GM21447 (cell line): ENCODE measurements around the gene DNASE1.
"Not testable (repeated sequence)": the region's sequence is repeated elsewhere in the genome, so short reads cannot be mapped to it uniquely, and the experiment has no call there.

Experiments
- ATAC-seq: cut with Tn5 transposase; IDR thresholded peaks from one replicate; pipeline ENCODE4 v1.9.1; 2021; ENCODE audit not compliant: unreplicated experiment

Gene DNASE1

DNA sequence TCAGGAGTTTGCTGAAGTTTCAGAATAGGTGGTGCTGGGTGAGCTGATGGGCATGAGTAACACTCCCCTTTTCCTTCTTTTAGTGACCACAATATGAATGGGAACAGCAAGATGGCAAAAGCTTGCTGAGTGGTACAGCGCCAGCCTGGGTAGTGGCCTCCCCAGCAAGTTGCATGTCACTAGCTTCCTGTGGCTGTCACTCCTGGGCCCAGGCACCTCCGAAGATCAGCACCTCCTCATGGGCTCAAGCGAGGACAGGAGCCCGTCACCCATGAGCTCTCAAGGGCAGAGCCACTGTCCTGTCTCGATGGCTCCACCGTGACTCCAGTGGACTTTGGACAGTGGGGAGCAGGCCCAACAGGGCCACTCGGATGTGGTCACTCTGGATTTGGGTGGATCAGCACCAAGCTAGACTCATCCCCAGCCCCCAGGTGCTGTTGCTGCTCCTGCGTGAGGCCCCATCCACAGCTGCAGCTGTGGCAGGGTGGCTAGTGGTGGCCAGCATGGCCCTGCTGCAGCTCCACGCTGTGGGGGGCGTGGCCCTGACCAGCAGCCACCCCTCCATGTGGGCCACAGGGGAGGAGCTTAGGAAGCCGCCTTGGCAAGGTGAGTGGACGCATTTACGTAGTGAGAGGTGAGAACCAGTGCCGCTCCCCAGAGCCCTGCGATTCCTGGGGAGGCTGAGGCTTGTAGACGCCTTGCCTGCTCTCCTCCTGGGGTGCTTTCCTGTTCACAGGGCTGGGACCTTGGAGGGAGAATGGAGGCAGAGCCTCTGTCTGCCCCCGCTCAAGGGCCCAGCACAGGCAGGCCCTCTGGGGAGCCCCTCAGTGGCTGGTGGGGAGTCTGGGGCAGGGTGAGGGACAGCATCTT, 13.6 kb upstream of the DNASE1 start:
- no peak for ATAC-seq

DNA sequence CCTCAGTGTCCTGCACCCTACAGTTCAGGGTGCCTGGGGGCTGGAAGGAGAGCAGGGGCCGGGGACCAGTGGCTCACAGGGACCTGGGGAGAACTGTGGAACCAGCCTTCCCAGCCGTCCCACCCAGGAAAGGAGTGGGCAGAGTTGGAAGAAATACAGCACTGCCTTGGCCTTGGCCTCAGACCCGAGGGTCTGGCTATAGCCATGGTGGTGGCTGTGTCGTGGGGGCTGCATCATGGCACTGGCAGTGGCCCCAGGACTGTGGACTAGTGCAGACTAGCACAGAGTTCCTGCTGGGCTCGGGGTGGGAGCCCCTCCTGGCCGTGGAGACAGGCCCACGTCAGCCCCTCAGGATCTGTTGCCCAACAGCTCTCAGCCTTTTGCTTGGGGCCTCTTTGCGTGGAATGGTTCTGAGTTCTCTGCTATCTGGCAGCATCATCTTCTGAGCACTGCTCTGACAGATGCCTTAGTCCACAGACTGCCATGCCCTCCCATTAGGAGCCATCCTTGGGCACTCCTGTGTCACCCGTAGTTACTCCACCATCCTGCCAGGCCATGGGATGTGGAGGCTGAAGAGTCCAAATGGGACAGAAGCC, 12.6 kb upstream of the DNASE1 start:
- no peak for ATAC-seq

DNA sequence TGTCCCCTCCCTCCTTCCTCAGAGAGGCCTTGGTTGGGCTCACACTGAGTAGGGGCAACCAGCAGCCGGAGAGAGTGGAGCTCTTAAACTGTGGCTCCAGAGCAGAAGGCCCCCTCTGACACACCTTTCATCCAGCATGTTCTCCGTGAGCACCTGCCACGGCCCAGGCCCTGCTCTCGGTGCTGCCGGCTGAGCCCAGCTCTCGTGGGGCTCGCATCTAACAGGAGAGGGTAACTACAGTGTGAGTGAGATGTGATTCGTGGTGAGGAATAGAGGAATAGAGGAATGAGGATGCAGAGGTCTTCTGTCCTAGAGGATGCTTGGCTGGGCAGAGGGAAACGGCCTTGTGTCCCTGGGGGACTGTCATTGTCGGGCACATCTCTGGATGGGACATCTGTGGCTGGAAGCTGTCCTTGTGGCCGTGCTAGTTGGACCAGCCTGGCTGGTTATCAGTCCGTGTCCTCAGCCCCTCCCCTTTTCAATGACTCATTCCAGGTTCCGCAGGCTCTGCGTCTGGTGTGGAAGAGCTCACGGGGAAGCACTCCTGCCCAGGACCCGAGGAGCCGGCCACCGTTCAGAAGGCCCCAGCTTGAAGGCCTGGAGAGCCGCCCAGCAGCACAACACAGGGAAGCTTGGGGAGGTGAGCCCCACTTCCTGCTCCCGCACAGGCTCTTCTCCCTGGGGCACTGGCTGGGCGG, 11.9 kb upstream of the DNASE1 start:
- ATAC-seq = no peak

DNA sequence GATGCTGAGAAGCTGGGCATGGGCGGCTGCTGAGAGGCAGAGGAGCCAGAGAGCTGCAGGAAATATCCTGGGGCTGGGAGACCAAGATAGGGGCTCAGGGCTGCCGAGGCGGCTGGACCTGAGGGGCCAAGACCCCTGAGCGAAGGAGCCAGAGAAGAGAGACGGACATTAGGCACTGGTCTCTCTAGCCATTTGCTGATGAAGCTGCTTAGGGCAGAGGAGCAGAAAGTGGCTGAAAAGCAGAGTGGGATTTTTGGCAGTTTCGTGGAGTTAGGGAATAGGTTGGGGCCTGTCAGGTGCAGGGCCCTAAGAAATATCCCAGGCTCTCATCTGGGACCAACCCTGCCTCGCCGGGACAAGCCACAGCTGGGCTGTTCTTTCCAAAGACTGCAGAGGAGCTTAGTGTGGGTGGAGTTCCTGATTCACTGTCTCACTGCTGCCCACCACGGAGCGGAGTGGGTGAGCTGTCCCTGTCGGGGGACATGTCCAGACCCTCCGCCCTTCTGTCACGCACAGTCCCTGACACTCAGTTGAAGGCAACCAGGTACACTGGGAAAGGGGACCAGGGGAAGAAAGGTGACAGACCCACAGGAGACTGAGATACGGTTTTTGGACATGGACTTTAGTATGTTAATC, 11.3 kb upstream of the DNASE1 start:
- no peak for ATAC-seq

DNA sequence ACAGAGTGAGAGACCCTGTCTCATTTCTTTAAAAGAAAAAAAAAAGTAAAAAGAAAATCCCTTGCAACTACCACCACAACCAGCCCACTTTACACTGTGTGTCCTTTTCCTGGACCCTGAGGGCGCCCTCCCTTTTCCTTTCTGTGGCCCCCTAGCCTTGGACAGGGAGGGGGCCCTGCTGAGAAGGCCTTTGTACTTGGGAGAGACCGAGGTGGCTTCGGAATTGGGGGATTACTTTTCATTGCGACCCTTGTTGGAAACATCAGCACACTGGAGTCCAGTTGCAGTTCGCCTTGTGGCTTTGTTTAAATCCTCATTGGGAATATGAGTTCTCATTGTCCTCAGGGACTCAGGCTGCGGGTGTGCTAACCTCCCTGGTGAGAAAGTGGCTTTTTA, 9.4 kb upstream of the DNASE1 start:
- no peak for ATAC-seq

DNA sequence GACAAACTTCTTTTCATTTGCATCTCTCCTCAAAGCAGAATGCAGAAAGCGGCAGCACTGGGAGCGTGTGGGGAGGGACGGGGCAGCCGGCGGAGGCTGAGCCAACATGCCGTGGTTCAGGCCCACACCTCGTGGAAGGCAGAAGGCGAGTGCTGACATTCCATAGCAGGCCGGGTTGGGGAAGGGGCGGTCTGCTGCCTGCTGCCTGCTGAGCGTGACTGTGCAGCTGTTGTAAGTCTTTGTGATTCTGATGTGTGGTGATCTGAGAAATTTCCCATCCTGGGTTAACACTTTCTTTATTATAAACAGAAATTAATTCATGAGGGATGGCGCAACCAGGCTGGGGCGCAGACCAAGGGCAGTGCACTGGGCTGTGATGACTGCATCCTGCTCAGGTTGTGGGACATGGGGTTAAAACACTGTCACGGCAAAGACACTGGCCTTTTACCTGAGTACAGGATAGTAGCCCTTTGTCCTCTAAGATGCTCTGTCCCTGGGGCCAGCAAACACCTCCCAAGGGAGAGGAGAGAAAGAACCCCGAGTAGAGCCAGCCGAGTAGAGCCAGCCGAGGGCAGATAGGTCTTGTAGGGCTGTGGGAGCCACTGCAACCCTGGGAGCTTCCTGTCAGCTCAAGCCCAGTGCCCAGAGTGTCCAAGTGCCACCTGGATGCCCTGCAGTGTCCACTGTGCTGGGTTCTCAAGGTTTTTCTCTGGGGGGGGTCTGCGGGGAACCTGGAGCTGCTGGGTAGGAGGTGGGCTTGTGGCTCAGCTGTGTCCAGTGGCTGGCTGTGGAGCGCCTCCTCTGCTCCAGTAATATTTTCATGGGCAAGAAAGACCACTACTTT, 8.8 kb upstream of the DNASE1 start:
- ATAC-seq = no peak

DNA sequence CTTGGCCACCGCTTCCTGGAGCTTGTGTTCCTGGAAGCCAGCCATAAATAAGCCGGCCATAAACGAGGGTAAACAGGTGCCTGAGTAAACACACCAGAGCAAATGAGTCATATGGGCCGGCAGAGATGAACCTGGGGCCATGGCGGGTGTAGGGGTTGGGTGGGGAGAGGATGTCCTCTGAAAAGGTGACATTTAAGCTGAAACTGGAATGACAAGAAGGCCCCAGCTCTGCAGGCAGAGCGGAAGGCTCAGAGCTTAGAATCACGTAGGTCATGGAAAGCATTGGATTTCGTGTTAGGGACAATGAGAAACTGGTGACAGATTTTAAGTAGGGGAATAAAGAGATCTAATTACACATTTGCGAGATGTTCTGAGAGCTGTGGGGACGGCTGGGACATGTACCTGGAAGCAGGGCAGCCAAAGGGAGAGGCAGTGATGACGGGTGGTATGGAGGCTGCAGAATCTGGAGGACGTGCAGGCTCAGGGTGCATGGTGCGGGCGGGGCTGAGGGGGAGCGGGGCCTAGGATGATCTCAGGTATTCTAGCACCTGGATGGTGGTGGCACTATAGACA, 8.1 kb upstream of the DNASE1 start:
- ATAC-seq = no peak

DNA sequence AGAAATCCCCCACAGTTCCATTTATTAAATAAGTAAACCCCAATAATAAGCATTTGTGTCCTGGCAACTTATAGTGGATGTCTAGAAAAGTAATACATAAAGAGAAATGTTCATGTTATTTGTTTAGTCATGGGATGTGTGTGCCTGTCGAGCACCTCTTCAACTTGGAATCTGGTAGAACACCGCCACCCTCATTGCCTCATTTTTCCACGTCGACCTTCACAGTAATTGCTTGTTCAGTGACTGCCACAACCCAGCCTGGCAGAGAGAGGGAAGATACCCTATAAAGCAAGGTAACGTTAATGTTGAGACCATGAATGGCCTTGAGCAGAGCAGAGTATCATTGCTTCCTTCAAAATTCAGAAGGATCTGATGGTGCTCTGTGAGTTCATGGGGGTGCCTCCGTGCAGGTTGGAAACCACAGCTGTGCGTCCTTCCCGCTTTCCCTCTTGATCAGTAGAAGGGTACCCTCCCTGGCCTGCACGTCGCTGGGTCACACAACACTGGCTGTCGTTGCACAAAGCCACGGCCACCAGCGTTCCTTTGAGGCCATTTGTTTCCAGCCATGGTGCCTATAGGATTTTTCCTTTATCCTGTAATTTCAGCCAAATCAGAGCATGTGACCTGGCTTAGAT, 3.7 kb upstream of the DNASE1 start:
- ATAC-seq = no peak

DNA sequence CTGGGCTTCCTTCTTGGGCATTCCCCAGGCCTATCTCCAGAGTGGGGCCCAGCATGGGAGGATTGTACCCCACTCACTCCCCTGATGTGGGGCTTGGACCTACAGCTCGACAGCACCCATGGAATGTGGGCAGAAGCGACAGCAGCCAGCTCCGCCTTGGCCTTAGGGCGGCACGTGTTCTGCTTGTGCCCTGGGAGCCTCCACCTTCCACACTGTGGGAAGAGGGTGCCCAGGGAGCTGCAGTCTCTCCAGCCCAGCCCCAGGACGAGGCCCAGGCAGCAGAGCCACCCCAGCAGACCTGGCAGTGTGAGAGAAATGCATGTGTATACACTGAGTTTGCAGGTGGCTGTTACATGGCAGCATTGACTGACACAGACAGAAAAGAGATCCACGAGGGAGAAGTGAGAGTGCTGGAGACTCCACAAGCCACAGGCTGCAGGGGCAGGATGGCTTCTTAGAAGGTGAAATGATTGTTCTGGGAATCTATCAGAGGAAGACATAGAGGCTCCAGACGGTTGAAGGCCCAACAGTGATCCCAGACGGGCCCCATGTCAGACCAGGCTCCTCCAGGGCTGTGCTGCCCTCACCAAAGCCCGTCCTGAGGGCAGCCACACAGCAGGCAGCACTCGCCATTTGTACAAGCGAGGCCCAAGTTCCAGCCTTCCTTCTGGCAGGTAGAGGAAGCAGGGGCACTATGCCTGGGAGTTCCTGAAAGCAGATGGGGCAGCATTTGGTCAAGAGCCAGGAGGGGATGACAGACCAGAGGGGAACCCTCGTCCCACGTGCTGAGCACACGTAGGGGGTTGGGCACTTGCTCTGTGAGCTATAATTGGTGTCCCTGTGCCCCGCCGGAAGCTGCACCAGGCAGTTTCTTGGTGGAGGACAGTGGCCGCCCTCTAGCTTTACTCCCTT, 2.8 kb upstream of the DNASE1 start:
- ATAC-seq = no peak

DNA sequence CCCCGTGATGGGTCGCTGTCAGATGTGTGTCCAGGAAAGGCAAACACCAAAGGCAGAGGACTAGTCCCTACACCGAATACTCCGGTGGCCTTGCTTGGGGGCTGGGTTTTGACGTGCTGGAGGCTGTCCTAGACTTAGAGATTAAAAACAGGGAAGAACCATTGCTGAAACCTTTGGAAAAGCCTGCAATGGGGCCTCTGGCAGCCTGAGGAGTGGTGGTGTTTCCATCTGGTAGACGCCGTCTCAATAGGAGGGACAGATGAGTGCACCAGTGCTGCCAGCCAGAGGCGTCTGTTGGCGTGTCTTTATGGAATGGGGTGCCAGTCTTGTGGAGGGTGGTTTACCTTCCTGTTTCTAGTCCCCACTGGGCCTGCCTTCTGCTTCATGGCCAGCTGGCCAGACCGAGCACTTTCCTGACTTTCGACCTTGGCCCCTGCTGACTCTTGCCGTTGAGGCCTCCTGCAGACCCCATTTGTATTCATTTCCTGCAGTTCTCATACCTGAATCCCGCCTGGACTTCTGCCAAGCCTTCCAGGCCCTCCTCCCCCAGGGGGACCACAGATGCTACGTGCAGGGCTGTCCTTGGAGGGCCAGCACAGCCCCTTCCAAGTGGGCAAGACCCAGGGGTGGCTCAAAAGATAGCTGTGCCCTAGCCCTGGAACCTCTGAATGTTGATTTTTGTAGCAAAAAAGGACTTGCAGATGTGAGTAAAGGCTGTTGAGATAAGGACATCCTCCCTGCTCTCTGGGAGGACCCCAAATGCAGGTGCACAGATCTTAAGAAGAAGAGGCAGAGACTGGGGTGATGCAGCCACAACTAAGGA, 1.9 kb upstream of the DNASE1 start:
- no peak for ATAC-seq

DNA sequence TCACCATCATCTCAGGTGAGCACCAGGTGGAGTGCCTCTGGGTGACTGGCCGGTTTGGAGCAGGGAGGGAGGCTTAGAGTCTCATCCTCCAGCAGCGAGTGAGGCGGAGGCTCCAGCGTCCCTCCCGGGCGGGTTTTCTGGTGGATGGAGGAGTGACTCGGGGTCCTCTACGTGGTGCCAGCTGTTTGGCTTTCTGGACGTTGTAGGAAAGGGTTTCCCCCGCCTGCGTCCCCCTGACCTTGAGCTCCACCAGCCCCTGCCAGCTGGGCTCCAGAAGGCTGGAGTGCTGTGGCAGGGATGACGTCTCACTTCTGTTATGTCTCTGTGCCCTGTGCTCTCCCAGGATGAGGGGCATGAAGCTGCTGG, 522 bp downstream of the DNASE1 start:
- no peak for ATAC-seq

DNA sequence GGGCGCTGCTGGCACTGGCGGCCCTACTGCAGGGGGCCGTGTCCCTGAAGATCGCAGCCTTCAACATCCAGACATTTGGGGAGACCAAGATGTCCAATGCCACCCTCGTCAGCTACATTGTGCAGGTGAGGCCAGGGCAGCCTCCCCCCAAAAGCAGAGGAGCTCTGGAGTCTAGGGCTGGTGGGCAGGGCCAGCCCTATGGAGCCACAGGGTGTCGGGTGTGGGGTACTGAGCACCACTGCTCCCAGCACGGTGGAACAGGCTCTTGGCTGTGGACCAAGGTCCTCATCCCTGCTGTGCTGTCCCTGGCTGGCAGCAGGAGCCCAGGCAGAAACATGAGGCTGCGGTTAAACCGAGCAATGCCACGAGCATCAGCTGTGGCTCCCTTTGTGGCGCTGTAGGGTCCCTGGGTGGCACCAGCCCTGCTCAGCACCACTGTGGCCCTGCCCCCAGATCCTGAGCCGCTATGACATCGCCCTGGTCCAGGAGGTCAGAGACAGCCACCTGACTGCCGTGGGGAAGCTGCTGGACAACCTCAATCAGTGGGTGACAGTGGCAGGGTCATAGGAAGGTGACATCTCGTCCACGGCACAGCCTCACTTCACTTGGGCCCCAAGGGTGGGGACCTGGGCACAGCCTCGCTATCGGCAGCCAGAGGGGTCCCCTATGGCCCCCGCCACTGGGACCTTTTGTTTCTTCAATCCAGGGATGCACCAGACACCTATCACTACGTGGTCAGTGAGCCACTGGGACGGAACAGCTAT, 1.1 kb downstream of the DNASE1 start:
- ATAC-seq = no peak

DNA sequence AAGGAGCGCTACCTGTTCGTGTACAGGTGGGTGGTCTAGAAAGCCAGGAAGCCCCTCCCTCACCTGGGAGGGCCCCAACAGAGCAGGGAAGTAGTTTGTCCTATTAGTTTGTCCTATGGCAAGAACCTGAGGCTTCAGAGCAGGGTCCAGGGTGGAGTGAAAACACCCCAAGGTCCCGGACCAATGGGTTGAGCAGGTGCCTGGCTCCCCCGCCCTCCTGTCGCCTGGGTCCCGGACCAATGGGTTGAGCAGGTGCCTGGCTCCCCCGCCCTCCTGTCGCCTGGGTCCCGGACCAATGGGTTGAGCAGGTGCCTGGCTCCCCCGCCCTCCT, 1.6 kb downstream of the DNASE1 start:
- not testable (repeated sequence) for ATAC-seq

DNA sequence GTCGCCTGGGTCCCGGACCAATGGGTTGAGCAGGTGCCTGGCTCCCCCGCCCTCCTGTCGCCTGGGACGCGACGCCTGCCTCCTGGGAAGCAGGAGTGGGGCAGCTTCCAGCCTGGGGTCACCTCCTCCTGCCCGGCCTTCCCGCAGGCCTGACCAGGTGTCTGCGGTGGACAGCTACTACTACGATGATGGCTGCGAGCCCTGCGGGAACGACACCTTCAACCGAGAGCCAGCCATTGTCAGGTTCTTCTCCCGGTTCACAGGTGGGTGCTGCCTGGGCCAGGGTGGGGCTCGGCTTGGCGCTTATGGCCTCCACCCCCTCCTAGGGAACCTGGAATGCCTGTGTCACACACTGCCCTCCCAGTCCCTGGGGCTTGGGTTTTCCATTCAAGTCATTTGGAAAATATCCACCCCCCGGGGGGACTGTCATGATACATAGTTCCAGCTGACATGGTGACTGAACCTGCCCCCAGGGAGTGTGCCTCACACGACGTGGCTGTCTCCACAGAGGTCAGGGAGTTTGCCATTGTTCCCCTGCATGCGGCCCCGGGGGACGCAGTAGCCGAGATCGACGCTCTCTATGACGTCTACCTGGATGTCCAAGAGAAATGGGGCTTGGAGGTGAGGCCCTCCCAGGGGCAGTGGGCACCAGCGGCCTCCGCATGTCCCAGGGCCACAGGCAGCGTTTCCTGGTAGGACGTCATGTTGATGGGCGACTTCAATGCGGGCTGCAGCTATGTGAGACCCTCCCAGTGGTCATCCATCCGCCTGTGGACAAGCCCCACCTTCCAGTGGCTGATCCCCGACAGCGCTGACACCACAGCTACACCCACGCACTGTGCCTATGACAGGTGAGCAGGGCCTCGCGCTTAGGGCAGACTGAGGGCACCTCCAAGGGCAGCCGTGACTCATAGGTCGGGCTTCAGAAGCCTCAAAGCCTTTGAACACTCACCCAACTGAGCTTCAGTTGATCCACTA, 2.3 kb downstream of the DNASE1 start:
- no peak for ATAC-seq

DNA sequence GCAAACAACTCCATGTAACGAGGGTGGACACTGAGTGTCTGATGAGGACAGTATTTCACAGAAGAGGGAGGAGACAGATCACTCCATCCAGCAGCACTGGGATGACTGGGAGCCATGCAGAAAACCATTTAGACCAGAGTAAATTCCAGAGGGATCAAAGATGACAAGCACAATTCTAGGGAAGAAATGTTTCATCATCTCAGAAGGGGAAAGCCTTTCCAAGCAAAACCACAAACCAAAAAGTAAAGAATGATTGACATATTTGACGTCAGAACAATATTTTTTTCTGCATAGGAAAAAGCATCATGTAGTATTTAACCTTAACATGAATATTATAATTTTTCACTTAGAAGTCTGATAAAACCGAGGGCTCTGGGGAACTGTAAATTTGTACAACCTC, 4.8 kb downstream of the DNASE1 start:
- no peak for ATAC-seq

DNA sequence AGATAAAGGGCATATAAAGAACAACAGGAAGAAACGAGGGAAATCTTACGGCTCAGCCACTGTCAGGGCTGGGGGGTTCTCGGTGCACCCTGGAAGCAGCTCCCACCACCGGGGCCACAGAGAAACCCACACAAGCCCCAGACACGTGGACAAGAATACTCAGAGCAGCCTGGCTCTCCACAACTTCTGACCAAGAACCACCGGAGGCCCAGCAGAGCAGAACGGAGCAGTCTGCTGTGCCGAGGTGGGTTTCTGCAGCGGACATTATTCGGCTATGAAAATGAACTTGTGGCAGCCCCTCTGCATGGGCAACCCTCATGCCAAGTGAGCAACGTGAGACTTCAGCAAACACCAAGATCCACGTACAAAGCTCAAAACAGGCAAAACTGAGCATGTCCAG, 6.8 kb downstream of the DNASE1 start:
- ATAC-seq = no peak
